GM21447 (cell line): ENCODE measurements around the gene DNAJC18.

ENCODE experiments used
- ATAC-seq: cut with Tn5 transposase; IDR thresholded peaks from one replicate; pipeline ENCODE4 v1.9.1; 2021; ENCODE audit not compliant: unreplicated experiment

Gene DNAJC18

GRCh38 chr5:139371482-139372435, 67.6 kb downstream of the DNAJC18 start:
- ATAC-seq: no peak

DNA sequence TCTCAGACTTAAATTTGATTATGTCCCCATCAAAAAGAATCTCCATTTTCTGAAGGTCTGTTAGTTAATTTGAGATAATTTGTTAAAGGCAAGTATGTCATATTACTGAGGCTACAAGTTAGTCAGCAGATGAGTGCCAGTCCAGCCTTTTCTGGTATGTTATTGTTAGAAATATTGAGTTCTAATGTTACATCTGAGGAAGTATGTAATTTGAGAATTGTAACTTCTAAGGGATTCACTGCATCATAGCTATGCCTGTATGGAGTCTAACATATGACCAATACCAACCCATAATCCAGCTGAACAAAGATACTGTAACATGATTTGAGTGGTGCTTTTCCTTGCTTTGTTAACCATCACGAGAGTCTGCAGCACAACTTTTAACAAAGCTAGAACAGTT, 70.1 kb downstream of the DNAJC18 start:
- ATAC-seq: no peak

GRCh38 chr5:139368613-139369012, 70.7 kb downstream of the DNAJC18 start:
- no peak for ATAC-seq

DNA sequence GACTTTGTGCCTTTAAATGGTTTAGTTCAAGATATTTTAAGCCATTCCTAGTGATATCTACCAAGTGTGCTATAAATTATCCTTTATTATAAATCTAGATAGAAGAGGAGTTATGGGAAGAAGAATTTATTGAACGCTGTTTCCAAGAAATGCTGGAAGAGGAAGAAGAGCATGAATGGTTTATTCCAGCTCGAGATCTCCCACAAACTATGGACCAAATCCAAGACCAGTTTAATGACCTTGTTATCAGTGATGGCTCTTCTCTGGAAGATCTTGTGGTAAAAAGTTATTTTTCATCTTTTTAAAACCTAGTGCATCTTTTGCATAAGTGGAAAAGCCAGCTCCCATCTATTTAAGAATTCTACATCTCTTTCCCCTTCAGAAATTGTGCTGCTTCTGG, 74.9 kb downstream of the DNAJC18 start:
- ATAC-seq: no peak

GRCh38 chr5:139363937-139364336, 75.4 kb downstream of the DNAJC18 start:
- ATAC-seq: no peak

GRCh38 chr5:139361835-139362429, 77.4 kb downstream of the DNAJC18 start:
- ATAC-seq: no peak

DNA sequence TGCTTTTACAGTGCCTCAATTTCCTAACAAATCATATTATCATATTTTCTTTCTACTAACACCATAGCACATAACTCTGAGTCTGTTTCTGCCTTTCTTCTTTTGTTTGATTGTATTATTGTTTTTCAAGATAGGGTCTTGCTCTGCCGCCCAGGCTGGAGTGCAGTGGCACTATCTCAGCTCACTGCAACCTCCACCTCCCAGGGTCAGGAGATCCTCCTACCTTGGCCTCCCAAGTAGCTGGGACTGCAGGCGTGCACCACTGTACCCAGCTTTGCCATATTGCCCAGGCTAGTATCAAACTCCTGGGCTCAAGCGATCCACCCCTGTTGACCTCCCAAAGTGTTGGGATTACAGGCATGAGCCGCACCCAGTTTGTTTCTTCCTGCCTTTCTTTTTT, 78.9 kb downstream of the DNAJC18 start:
- ATAC-seq: no peak
